Esophagus muscularis mucosa (tissue), 4 donors: ENCODE data around the gene GRAMD2B. TPM values are rescaled to one million over a fixed set of nuclear protein-coding genes. Genes with fewer than 3 reads are reported as not detected.
A peak's percentile ranks its signal among the peaks of the same experiment; 100 is the strongest.

Experiments
- DNase-seq: peaks from one replicate; pipeline ENCODE4 v3.0.0-alpha.2; 2017; ENCODE audit errors: extremely low spot score
- H3K27ac ChIP-seq, 4 donors: fragments of 200-600 bp; sonication (generic); replicated peaks in 1 of 4; 1 replicate in 3 of 4; 2 replicates in 1 of 4; pipeline ENCODE4 v1.5.1; 2016 to 2019; ENCODE audit warnings: mild to moderate bottlenecking in 1 of 4
- H3K27me3 ChIP-seq, 4 donors: fragments of 200-600 bp; sonication (generic); one replicate each; pipeline versions ENCODE4 v1.5.1 to v1.6.0; 2016 to 2019
- H3K36me3 ChIP-seq, 4 donors: fragments of 200-600 bp; sonication (generic); one replicate each; pipeline ENCODE4 v1.5.1; 2016 to 2019
- H3K4me1 ChIP-seq, 4 donors: fragments of 200-600 bp; sonication (generic); one replicate each; pipeline ENCODE4 v1.5.1; 2016 to 2019
- H3K4me3 ChIP-seq, 4 donors: fragments of 200-600 bp; sonication (generic); 1 replicate in 2 of 4; 2 replicates in 2 of 4; pipeline ENCODE4 v1.5.1; 2016 to 2019; ENCODE audit warnings: mild to moderate bottlenecking in 4 of 4, moderate library complexity in 1 of 4
- H3K9me3 ChIP-seq, 4 donors: fragments of 200-600 bp; sonication (generic); 1 replicate in 3 of 4; 2 replicates in 1 of 4; pipeline ENCODE4 v1.5.1; 2016 to 2019
- EP300 ChIP-seq: sonication (generic); formaldehyde crosslinking; IDR thresholded peaks from one replicate; pipeline ENCODE4 v1.6.1; 2017; ENCODE audit warnings: antibody characterized with exemption
- POLR2A ChIP-seq: fragments of 450-650 bp; IDR thresholded peaks from one replicate; pipeline ENCODE4 v1.6.1; 2017; ENCODE audit warnings: antibody characterized with exemption, moderate library complexity, mild to moderate bottlenecking, low read depth
- POLR2AphosphoS5 ChIP-seq, 2 donors: sonication (generic); formaldehyde crosslinking; IDR thresholded peaks; one replicate each; pipeline ENCODE4 v1.6.1; 2017; ENCODE audit warnings: antibody characterized with exemption in 2 of 2
- WGBS: methylation state at CpG from one replicate; pipeline ENCODE4 v1.1.5; 2018; 5-methylcytosine and 5-hydroxymethylcytosine counted together
- intact Hi-C: fragments of 100-400 bp; cut with DNase I; formaldehyde crosslinking; loops from one replicate; pipeline ENCODE4 v1.15.1; 2023
- total RNA-seq, 4 donors: library from RNA; depleted of rRNA; stranded (reverse); fragments of >200 nt; gene quantifications; one replicate each; pipeline versions ENCODE4 v1.1.0 to v1.2.1, GENCODE V29; 2016
- TF ChIP-seq, protein P1 (sequence below), 3 experiments: fragments of 200-600 bp in 2 of 3; fragments of 450-650 bp in 1 of 3; sonication (generic) in 2 of 3; IDR thresholded peaks; one replicate each; pipeline ENCODE4 v1.5.1; 2017 to 2019; ENCODE audit warnings: antibody characterized with exemption in 3 of 3, mild to moderate bottlenecking in 2 of 3, moderate library complexity in 1 of 3

GRAMD2B gene
- total RNA-seq, 4 donors from 2014 or later = 37.9 to 76.5 (median 49.4) TPM

- peaks cover 31 to 42% (median 36%) of the 10 kb centered on the region in 4 donors for H3K4me1 ChIP-seq
- TF ChIP-seq POLR2AphosphoS5 (IDR thresholded peaks at IDR 0.05) = no peak
- no peaks in the 10 kb centered on the region for H3K9me3 ChIP-seq
- intact Hi-C loops = no loop called here
- H3K36me3 ChIP-seq = no peaks in the 10 kb centered on the region
- peak overlapping the region; percentile 34 to 78 (median 69) for H3K27ac ChIP-seq
- no peak for DNase-seq
- no peak overlapping the region for H3K4me3 ChIP-seq
- H3K27me3 ChIP-seq = no peaks in the 10 kb centered on the region
These were observed 97.4 kb downstream of the GRAMD2B start for GRCh38 chr5:126520593-126520953.

DNA sequence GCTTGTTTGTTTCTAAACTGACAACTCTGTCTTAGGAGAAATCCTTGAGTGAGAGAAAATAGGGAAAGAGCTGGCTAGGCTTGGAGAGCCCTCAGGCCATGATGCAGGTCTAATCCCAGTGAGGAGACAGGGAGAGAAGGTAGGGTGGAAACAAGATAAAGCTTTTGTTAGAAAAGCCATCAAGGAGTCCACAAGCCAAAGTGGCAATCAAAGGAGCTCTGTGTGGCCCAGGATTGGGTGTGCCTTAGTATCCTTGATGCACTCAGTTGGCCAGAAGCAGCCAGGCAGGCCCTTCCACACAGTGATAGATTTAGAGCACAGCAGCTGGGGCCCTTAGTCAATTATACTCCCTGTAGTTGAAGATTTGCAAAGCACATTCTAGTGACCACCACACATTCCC is 97.9 kb downstream of the GRAMD2B start:
- no peaks in the 10 kb centered on the region for H3K27me3 ChIP-seq
- intact Hi-C loops = no loop called here
- peak overlapping the region in 2 of 4 donors; percentile 70 to 78 for H3K27ac ChIP-seq
- peak; percentile 89 for DNase-seq
- no peaks in the 10 kb centered on the region for H3K36me3 ChIP-seq
- peaks cover 35 to 47% (median 39%) of the 10 kb centered on the region in 4 donors for H3K4me1 ChIP-seq
- H3K4me3 ChIP-seq = no peak overlapping the region
- TF ChIP-seq POLR2A (no peak), POLR2AphosphoS5 (IDR thresholded peaks at IDR 0.05) (no peak), EP300 (no peak)
- TF ChIP-seq, protein P1, sequence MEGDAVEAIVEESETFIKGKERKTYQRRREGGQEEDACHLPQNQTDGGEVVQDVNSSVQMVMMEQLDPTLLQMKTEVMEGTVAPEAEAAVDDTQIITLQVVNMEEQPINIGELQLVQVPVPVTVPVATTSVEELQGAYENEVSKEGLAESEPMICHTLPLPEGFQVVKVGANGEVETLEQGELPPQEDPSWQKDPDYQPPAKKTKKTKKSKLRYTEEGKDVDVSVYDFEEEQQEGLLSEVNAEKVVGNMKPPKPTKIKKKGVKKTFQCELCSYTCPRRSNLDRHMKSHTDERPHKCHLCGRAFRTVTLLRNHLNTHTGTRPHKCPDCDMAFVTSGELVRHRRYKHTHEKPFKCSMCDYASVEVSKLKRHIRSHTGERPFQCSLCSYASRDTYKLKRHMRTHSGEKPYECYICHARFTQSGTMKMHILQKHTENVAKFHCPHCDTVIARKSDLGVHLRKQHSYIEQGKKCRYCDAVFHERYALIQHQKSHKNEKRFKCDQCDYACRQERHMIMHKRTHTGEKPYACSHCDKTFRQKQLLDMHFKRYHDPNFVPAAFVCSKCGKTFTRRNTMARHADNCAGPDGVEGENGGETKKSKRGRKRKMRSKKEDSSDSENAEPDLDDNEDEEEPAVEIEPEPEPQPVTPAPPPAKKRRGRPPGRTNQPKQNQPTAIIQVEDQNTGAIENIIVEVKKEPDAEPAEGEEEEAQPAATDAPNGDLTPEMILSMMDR (IDR thresholded peaks at IDR 0.05) = no peak
- H3K9me3 ChIP-seq = no peaks in the 10 kb centered on the region

DNA sequence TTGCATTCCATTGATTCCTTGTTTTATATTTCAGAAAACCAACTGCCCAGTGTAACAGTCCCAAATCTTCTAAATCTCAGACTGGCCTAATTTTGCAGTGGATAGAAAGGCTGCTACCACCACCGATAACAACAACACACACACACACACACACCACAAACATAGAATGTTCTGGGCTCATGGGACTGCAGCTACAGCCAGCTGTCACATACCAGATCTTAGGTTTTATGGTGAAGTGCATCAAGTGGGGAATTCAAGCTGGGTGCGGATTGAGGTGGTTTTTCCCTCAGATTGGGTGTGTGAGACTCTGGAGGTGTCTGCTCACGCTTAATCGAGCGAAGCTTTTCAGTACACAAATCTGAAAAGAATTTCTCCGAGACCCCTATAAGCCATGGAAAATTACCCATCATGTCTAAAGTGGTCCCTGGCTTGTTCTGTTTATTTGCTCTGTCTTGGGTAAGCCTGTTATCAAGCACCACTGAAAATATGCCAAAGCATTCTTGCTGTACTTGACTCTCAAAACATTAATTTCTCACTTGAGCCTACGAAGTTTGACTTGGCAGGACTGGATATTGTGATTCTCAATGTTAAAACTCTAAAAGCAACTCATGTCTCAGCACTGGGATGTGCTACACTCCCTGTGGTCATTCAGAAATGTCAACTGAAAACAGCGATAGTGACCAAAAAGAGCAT is 100.8 kb downstream of the GRAMD2B start:
- no peaks in the 10 kb centered on the region for H3K36me3 ChIP-seq
- WGBS = 72% methylated on average over 8 of the region's 8 CpGs
- H3K27ac ChIP-seq = peak overlapping the region in 3 of 4 donors; percentile 11 to 19 (median 12)
- no peak for TF ChIP-seq EP300
- TF ChIP-seq POLR2AphosphoS5 (IDR thresholded peaks at IDR 0.05) = no peak
- intact Hi-C loops = no loop called here
- no peak overlapping the region for H3K4me3 ChIP-seq
- peaks cover 35 to 47% (median 36%) of the 10 kb centered on the region in 4 donors for H3K4me1 ChIP-seq
- H3K9me3 ChIP-seq = peaks cover 0 to 3% (median 0%) of the 10 kb centered on the region in 4 donors
- DNase-seq = no peak
- H3K27me3 ChIP-seq = no peaks in the 10 kb centered on the region

GRCh38 chr5:126525630-126526245 is 102.5 kb downstream of the GRAMD2B start:
- WGBS = 66% methylated on average over 5 of the region's 5 CpGs

DNA sequence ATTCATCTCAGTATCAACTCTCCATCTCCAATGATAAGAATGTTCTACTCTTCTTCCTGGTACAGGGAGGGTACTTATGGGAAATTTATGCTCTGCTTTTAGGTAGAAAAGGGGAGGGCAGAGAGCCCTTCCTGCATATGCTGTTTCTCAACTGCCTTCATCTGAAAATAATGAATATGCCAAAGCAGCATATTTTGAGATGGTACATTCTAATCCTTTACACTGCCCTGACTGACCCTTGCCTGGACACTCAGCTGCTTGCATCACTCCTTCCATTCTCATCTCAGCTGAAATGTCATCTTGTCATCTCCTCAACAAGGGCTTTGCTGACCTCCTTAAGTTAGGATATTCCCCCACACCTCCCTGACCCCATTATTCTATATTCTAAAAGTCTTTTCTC is 103.3 kb downstream of the GRAMD2B start:
- peaks cover 0 to 3% (median 0%) of the 10 kb centered on the region in 4 donors for H3K9me3 ChIP-seq
- no peaks in the 10 kb centered on the region for H3K36me3 ChIP-seq
- DNase-seq = no peak
- peak overlapping the region in 2 of 4 donors; percentile 58 to 69 for H3K27ac ChIP-seq
- no peaks in the 10 kb centered on the region for H3K27me3 ChIP-seq
- H3K4me1 ChIP-seq = peaks cover 19 to 33% (median 23%) of the 10 kb centered on the region in 4 donors
- H3K4me3 ChIP-seq = no peak overlapping the region
- TF ChIP-seq, protein P1 (IDR thresholded peaks at IDR 0.05) = no peak
- TF ChIP-seq POLR2A = no peak
- peak in 1 of 2 donors; percentile 27 for TF ChIP-seq POLR2AphosphoS5 (IDR thresholded peaks at IDR 0.05)
- no peak for TF ChIP-seq EP300
- intact Hi-C loops = no loop called here

More at GRCh38 chr5:126525630-126526245, 102.5 kb downstream of the GRAMD2B start:
- Histone ChIP-seq H3K4me1 (peaks cover 19 to 32% (median 20%) of the 10 kb centered on the region in 4 donors), H3K27me3 (no peaks in the 10 kb centered on the region), H3K4me3 (no peak overlapping the region), H3K27ac (peak overlapping the region; percentile 54 to 69 (median 56)), H3K36me3 (no peaks in the 10 kb centered on the region), H3K9me3 (peaks cover 0 to 3% (median 0%) of the 10 kb centered on the region in 4 donors)
- intact Hi-C loops = no loop called here
- DNase-seq = no peak
- TF ChIP-seq EP300 (no peak), POLR2AphosphoS5 (IDR thresholded peaks at IDR 0.05) (peak; percentile 15 to 62), POLR2A (peak; percentile 28)
- TF ChIP-seq, protein P1 (IDR thresholded peaks at IDR 0.05) = no peak
